ENCODE results near the gene NPC1. TPM values are rescaled to one million over a fixed set of nuclear protein-coding genes. Genes with fewer than 3 reads are reported as not detected.

The NPC1 gene
- total and polyA plus RNA-seq, 3 donors from 2014 or later, result 36.8 to 83.2 (median 66.8) TPM

- no peak overlapping the region for H3K4me3 ChIP-seq
- intact Hi-C loops (cut with DNase I; ENCODE audit: low total_unique reads), result no loop called here
- 92 to 93% methylated on average over 5 of the region's 5 CpGs for WGBS, 2 donors
- no peak for TF ChIP-seq CTCF (IDR thresholded peaks at IDR 0.05)
- no peak for TF ChIP-seq POLR2A (IDR thresholded peaks at IDR 0.05)
- no peak for DNase-seq
- no peaks in the 10 kb centered on the region for H3K9me3 ChIP-seq
- no peaks in the 10 kb centered on the region for H3K27me3 ChIP-seq
- peaks cover 3% of the 10 kb centered on the region for H3K4me1 ChIP-seq
- H3K36me3 ChIP-seq (ENCODE audit: low read depth, missing control alignments), result no peaks in the 10 kb centered on the region
- no peak overlapping the region for H3K27ac ChIP-seq
These were observed 16.8 kb downstream of the NPC1 start for GRCh38 chr18:23569299-23570063.

- H3K4me1 ChIP-seq, result peaks cover 3% of the 10 kb centered on the region
- H3K36me3 ChIP-seq (ENCODE audit: low read depth, missing control alignments), result no peaks in the 10 kb centered on the region
- H3K4me3 ChIP-seq, result no peak overlapping the region
- no peak for DNase-seq
- 70 to 73% methylated on average over 7 of the region's 7 CpGs for WGBS, 2 donors
- H3K27me3 ChIP-seq, result no peaks in the 10 kb centered on the region
- H3K9me3 ChIP-seq, result no peaks in the 10 kb centered on the region
- H3K27ac ChIP-seq, result no peak overlapping the region
- no peak for TF ChIP-seq POLR2A (IDR thresholded peaks at IDR 0.05)
- no peak for TF ChIP-seq CTCF (IDR thresholded peaks at IDR 0.05)
- intact Hi-C loops (cut with DNase I; ENCODE audit: low total_unique reads), result no loop called here
These were observed 17.8 kb downstream of the NPC1 start for GRCh38 chr18:23568281-23569138.

GRCh38 chr18:23567671-23568070, 18.6 kb downstream of the NPC1 start:
- Histone ChIP-seq H3K9me3 (no peaks in the 10 kb centered on the region), H3K36me3 (ENCODE audit: low read depth, missing control alignments) (no peaks in the 10 kb centered on the region), H3K27me3 (no peaks in the 10 kb centered on the region), H3K27ac (no peak overlapping the region), H3K4me1 (peaks cover 3% of the 10 kb centered on the region), H3K4me3 (no peak overlapping the region)
- WGBS, 2 donors, result 97% methylated on average over 3 of the region's 3 CpGs
- TF ChIP-seq CTCF (IDR thresholded peaks at IDR 0.05) (no peak), POLR2A (IDR thresholded peaks at IDR 0.05) (no peak)
- no peak for DNase-seq
- intact Hi-C loops (cut with DNase I; ENCODE audit: low total_unique reads), result no loop called here

GRCh38 chr18:23565916-23566547, 20.3 kb downstream of the NPC1 start:
- intact Hi-C loops (cut with DNase I; ENCODE audit: low total_unique reads), result no loop called here
- no peaks in the 10 kb centered on the region for H3K9me3 ChIP-seq
- no peaks in the 10 kb centered on the region for H3K27me3 ChIP-seq
- 78 to 82% methylated on average over 3 of the region's 3 CpGs for WGBS, 2 donors
- no peak overlapping the region for H3K4me3 ChIP-seq
- TF ChIP-seq POLR2A (IDR thresholded peaks at IDR 0.05), result no peak
- TF ChIP-seq CTCF (IDR thresholded peaks at IDR 0.05), result no peak
- H3K4me1 ChIP-seq, result no peaks in the 10 kb centered on the region
- H3K36me3 ChIP-seq (ENCODE audit: low read depth, missing control alignments), result no peaks in the 10 kb centered on the region
- no peak overlapping the region for H3K27ac ChIP-seq
- no peak for DNase-seq
